HG02884 (cell line): ENCODE data around the gene KRTAP1-4.
"Not testable (repeated sequence)": the region's sequence is repeated elsewhere in the genome, so short reads cannot be mapped to it uniquely, and the experiment has no call there.

Experiments
- ATAC-seq: cut with Tn5 transposase; IDR thresholded peaks from one replicate; pipeline ENCODE4 v1.9.1; 2021; ENCODE audit warnings: mild to moderate bottlenecking, moderate library complexity; ENCODE audit not compliant: unreplicated experiment

Gene KRTAP1-4

DNA sequence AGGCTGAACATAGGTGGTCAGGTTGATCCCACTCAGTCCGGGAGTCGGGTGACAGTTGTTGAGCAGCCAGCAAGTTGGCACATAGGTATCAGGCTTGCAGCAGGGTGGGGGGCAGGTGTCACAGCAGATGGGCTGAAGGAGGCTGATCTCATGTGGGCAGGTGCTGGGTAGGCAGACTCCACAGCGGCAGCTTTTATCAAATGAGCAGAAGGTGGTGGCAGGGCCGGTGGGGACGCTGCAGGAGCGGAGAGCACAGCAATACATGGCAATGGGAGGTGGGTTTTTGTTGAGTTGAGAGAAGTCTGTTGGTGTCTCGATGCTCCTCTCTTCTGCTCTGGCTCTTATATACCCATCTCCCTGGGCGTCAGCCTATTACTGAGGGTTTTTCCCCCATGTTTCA lies 21.2 kb downstream of the KRTAP1-4 start, which contains the start of gene KRTAP3-1:
Gene KRTAP3-1 (minus strand): TSS at position 318 of the 400 bp plus-strand sequence. CDS start 54 bp downstream, at position 264.
- no peak for ATAC-seq

DNA sequence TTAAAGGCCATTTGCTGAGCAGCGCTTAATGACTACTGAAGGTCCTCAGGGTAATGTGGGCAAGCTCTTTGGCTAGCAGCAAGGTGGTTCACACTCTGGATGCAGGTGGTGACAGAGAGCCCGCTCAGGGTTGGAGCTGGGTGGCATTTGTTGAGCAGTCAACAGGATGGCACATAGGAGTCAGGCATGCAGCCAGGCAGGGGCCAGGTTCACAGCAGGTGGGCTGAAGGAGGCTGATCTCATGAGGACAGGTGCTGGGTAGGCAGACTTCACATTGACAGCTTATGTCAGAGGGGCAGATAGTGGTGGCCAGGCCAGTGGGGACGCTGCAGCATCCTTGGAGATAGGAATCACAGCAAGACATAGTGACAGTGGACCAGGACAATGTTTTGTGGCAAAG lies 25.6 kb downstream of the KRTAP1-4 start:
- no peak for ATAC-seq

DNA sequence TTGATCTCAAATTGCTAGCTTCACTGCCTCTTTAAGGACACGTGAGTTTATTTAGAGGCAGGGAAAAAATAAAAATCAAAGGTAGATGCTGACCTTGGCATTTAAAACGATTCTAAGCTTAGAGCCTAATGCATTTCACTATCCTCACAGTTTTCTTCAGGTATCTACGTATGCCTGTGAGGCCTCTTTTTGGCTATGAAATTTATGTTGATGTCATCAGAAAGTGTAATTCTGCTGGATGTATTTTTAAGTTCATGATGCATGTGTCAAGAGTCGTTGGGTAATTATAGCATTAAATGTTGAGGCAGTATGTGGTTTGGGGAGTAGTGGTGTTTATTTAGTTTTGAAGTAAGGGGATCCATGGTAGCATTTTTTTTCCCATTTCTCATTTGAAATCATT lies 26.1 kb downstream of the KRTAP1-4 start:
- no peak for ATAC-seq

DNA sequence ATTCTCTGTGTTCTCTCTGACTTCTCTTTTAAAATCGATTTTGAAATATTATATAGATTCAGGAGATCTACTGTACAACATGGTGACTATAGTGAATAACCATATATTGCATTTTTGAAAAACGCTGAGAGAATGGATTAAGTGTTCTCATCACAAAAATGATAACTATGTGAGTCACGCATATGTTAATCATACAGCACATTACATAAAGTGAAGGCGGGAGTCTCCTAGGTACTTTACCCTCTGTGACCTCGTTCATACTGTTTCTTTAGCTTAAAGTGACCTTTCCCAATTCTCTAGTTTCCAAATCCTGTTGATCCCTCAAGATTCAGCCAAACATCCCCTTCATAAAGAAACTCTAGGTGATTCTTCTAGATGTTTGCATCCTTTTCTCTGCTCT lies 27.2 kb downstream of the KRTAP1-4 start:
- no peak for ATAC-seq

DNA sequence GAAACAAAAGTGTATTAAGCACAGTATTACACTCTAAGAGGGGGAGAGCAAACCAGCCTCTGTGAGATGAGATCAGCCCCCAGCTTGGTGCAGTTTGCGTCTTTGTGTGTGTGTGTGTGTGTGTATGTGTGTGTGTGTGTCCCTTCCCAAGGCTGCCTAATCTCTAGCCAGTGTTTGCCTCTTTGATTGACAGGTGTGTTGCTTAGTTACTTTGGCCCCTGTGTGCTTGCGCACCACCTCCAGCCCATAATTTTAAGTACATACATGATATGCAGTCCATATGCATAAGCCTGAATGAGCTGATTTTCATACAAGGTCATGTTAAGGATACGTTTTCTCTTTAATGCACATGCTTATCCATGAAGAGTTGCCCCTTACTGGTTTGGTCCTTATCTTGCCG lies 28.2 kb downstream of the KRTAP1-4 start:
- no peak for ATAC-seq

DNA sequence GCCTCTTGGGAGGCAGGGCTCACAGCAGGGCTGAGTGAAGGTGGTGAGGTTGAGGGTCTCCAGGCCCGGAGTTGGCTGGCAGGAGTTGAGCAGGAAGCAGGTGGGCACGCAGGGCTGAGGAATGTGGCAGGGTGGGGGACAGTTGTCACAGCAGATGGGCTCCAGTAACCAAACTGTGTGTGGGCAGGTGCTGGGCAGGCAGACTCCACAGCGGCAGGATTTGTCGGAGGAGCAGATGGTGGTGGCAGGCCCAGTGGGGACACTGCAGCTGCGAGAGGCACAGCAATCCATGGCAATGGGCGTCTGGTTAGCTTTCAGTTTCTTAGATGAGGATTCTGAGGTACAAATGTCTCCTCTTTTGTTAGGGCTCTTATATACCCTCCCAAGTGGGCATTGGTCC lies 30.4 kb downstream of the KRTAP1-4 start, which contains the start of gene KRTAP3-2:
Gene KRTAP3-2 (minus strand): TSS at position 344 of the 400 bp plus-strand sequence. CDS start 53 bp downstream, at position 291.
- not testable (repeated sequence) for ATAC-seq

DNA sequence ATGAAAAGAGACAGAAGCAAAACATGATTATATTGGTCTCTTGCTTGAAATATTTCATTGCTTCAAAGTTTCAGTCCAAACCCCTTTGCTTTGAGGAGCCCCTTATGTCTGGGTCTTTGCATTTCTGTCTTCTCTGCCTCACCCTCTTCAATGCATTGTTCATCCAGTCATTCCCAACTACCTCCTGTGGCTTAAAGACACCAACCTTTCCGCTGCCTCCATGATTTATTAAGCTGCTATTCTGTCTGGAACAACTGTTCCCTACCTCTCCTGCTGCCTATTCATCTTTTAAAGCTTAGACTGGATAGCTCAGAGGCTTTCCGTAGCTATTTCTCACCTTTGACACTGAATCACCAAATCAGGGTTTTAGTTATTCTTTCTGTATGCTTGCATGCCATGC lies 32.6 kb downstream of the KRTAP1-4 start:
- ATAC-seq, result no peak

DNA sequence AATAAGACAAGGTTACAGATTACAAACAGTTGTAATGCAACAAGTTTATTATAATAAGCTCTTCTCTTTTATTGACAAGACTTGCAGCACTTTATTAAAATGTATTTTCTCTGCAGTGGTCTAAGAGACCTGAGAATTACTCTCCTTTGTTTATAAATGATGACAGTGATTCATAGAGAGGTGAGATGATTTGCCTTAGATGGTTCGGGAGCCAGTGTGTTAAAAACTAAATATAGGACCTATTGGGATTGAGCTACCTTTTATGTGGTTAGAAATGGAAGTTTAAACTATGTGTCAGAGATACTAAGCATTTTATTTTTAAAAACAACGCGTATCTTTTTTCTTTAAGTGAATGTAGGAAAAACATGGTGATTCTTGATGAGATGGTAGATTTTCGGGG lies 33.2 kb downstream of the KRTAP1-4 start:
- ATAC-seq, result no peak

DNA sequence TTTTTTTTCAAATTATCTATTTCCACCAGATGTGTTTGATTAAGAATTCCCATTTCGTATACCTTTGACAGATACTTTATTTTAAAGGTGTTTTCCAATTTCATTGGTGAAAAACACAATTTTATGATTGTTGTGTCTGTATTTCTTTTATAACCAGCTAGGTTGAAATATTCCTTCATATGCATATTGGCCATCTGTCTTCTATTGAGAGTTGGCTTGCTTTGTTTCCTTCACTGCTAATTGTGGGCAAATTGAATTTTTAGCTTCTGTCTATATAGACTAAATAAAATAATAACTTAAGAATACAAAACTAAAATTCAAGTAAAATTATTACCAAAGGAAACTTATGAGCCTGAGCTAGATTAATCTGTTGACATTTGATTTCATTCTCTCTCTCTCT lies 34.9 kb downstream of the KRTAP1-4 start:
- no peak for ATAC-seq

DNA sequence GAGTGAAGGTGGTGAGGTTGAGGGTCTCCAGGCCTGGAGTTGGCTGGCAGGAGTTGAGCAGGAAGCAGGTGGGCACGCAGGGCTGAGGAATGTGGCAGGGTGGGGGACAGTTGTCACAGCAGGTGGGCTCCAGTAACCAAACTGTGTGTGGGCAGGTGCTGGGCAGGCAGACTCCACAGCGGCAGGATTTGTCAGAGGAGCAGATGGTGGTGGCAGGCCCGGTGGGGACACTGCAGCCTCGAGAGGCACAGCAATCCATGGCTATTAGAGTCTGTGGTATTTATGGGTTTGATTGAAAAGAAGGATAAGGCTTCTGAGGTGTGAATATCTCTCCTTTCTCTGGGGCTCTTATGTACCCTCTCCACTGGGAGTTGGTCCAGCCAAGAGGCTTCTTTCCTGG lies 36.2 kb downstream of the KRTAP1-4 start, which contains the start of gene KRTAP3-3:
Gene KRTAP3-3 (minus strand): TSS at position 326 of the 400 bp plus-strand sequence. CDS start 67 bp downstream, at position 259.
- no peak for ATAC-seq

DNA sequence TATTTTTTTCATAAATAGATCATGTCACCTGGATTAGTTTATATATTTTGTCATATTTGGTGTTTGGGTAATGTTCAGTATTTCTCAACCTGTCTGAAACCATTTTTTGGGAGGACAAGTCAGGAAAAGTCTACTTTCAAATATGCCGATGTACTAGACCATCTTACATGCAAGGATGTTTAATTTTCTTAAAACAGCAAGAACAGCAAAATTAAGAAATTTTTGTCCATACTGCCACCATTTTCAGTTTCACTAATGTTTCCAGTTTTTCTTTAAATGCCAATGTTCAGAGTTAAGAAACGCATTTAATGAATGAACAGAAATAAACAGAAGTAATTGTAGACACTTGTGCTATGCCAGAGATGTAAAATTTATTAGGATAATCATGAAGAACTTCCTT lies 36.9 kb downstream of the KRTAP1-4 start:
- no peak for ATAC-seq

DNA sequence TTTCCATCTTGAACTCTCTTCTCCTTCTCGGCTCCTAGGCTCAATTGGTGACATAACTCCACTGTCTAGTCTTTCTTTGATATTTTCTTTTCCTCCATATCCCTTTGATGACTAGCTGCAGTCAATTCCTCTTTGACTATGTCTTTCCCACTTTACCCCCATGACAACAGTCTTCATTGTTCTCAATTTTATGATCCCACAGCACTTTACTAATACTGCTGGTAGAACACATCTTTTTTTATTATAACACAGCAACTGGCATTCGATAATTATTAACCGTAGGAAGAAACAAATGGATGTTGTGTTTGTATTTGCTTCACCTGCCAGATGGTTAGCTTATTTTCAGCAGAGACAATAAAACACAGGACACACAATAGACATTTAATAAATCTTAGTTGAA lies 37.3 kb downstream of the KRTAP1-4 start:
- no peak for ATAC-seq

DNA sequence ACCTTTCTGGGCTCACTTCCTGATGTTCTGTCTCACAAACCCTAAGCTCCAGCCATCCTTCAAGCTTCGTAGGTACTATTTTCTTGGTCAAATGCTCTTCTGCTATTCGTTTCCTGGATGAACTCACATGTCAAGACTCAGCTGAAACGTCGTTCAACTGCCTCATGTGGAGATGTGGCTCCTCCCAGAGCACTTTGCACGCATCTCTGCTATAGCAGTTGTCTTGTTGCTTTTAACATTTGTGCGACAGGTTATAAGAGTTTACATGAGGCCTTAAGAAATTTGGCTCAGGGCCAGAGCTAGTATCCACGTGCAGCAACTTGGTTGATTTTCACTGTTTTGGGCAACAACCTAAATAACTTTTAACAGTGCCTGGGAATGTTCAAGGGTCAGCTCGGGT lies 43.1 kb downstream of the KRTAP1-4 start:
- no peak for ATAC-seq

DNA sequence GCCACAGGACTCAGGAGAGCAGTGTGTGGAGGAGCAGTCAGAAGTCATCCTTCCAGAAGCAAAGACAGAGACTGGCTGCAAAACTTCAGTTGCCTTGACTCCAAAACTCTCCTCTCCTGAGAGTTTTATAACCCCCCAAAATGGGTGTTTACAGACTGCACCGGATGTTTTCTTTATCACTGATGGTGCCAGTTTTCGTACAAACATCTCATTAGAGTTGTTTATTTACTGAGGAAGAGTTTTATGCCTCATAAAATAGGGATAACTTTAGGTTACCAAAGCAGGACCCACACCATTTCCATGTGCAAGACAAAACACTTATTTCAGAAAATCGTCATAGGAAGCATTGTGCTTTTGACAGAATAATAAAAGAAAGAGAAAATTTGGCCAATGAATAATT lies 45.8 kb downstream of the KRTAP1-4 start, which contains the start of gene KRT40:
Gene KRT40 (minus strand): TSS at position 101 of the 400 bp plus-strand sequence. CDS start 53 bp downstream, at position 48.
- no peak for ATAC-seq

DNA sequence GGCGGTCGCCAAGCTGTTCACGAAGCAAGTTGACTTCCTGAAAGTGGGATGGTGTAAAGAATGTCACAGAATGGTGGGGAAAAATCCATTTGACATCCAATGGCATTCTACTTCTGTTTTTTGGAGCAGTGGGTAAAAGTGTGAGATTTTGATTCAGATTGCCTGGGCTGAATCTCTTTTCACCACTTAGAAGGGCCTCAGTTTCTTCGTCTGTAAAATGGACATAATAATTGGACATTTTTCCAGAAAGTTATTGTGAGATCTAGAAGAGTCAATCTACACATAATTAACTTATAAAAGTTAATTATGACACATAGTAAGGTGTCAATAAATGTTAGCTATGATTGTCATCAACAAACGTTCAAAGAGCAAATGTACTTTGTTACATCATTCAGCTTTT lies 48.9 kb downstream of the KRTAP1-4 start:
- ATAC-seq, result no peak

DNA sequence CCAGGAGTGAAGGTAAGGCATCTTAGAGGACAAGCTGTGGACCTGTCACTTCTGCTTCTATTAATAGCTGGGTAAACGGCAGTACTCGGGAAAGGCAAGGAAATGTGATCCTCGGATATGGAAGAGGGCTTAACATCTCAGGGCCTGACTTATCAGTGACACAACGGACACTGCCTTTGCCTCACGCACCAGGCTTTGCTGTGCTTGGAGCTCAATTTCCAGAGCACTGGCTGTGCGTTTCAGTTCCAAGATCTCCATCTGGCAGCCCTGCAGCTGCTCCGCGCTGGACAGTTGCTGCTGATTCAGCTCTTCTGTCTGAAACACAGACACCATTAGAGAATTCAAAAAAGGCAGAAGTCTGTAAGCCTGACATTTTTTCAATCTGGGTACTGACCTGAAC lies 49.4 kb downstream of the KRTAP1-4 start:
- no peak for ATAC-seq

DNA sequence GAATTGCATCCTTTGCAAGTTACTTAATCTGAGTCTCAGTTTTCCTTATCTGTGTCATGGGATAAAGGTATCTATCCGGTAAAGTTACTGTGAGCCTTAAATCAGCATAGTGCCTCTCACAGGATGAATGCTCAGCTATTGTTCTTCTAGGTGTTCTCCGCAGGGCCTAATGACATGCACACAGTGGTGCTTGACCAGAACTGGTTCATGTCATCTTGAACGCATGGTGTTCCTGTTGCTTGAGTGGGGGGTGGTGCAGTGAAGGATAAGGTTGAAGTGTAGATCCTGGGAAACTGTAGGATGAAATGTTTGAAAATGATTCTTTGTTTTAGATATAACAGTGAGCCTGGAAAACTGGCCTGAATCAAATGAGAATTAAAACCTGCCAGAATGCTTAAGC lies 49.9 kb downstream of the KRTAP1-4 start:
- no peak for ATAC-seq
